ENCODE results near the gene INPP5A. TPM values are rescaled to one million over a fixed set of nuclear protein-coding genes. Genes with fewer than 3 reads are reported as not detected.

Gene INPP5A
- total and polyA plus RNA-seq, 4 donors: 37.7 to 112 (median 54.9) TPM

DNA sequence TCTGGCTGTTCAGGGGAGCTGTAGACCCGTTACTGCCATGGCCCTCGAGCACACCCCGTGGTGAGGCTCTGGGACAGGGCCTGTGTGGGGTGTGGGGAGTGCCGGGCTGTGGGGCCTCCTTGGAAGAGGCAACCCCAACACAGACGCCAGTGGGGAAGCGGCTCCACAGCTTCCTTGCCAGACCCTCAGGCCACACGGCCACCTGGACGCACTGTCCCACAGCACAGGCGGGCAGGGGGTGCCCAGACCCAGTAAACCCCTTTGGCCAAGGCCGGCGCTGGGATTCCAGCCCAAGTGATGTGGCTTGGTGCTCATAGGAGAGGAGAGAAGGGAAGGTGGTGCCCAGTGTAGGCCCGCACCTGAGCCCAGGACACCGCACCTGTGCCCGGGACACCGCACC is 261.3 kb downstream of the INPP5A start:
- no peak for ATAC-seq (ENCODE audit: low FRiP score)
- WGBS, 2 donors: 94 to 96% methylated on average over 14 to 15 of the region's 15 CpGs
- H3K27ac ChIP-seq (ENCODE audit: low read depth in 1 of 2, low read length in 2 of 2): no peak overlapping the region
- DNase-seq: peak in 1 of 2 donors; percentile 73
- no peaks in the 10 kb centered on the region for H3K27me3 ChIP-seq (ENCODE audit: control insufficient read depth in 1 of 2, insufficient read depth in 2 of 2, low read length in 1 of 2)
- H3K4me3 ChIP-seq (ENCODE audit: low read length in 2 of 2): no peak overlapping the region
- intact Hi-C loops (cut with DNase I): no loop called here
- H3K9me3 ChIP-seq (ENCODE audit: control insufficient read depth, low read length): no peaks in the 10 kb centered on the region
- H3K36me3 ChIP-seq (ENCODE audit: control insufficient read depth in 1 of 2, insufficient read depth in 2 of 2, low read length in 1 of 2): no peaks in the 10 kb centered on the region
- no peaks in the 10 kb centered on the region for H3K4me1 ChIP-seq (ENCODE audit: control insufficient read depth in 1 of 2, insufficient read depth in 2 of 2, low read length in 2 of 2)

DNA sequence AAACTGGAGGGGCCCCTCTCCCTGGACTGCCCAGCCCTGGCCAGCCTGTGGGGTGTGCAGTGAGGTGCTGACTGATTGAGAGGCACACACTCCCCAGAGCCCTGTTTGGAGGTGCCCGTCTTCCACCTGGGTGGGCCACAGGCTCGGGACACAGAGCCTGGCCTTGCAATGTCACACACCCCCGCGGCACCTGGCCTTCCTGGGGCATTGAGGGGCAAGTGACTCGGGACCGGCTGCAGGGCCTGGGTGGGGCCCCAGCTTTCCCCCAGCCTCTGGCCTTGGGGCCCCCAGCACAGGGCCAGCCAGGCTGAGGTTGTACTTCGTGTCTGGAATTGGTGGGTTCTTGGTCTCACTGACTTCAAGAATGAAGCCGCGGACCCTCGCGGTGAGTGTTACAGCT is 262.3 kb downstream of the INPP5A start:
- Histone ChIP-seq H3K9me3 (ENCODE audit: control insufficient read depth, low read length) (no peaks in the 10 kb centered on the region), H3K27ac (ENCODE audit: low read depth in 1 of 2, low read length in 2 of 2) (no peak overlapping the region), H3K27me3 (ENCODE audit: control insufficient read depth in 1 of 2, insufficient read depth in 2 of 2, low read length in 1 of 2) (no peaks in the 10 kb centered on the region), H3K4me3 (ENCODE audit: low read length in 2 of 2) (no peak overlapping the region), H3K4me1 (ENCODE audit: control insufficient read depth in 1 of 2, insufficient read depth in 2 of 2, low read length in 2 of 2) (no peaks in the 10 kb centered on the region), H3K36me3 (ENCODE audit: control insufficient read depth in 1 of 2, insufficient read depth in 2 of 2, low read length in 1 of 2) (no peaks in the 10 kb centered on the region)
- intact Hi-C loops (cut with DNase I): no loop called here
- WGBS, 2 donors: 88 to 92% methylated on average over 10 to 11 of the region's 11 CpGs
- ATAC-seq (ENCODE audit: low FRiP score) (no peak), DNase-seq (no peak)

DNA sequence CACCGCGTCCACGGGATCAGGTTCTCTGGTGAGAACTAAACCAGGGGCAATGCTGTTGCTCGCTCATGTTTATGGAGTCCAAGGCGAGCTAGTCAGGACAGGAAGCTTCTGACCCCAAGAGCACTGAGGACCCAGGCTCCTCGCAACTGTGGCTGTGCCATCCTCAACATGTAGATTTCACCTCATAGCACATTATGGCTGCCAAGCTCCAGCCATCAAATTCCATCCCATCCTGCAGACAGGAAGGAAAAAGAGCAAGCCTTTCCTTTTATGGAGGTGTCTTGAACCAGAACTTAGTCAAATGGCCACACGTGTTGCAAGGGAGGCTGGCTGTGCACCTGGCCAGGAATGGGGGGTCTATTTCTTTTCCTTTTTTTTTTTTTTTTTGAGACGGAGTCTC is 264.5 kb downstream of the INPP5A start:
- ATAC-seq (ENCODE audit: low FRiP score) (no peak), DNase-seq (no peak)
- intact Hi-C loops (cut with DNase I): no loop called here
- Histone ChIP-seq H3K27ac (ENCODE audit: low read depth in 1 of 2, low read length in 2 of 2) (no peak overlapping the region), H3K4me1 (ENCODE audit: control insufficient read depth in 1 of 2, insufficient read depth in 2 of 2, low read length in 2 of 2) (no peaks in the 10 kb centered on the region), H3K36me3 (ENCODE audit: control insufficient read depth in 1 of 2, insufficient read depth in 2 of 2, low read length in 1 of 2) (no peaks in the 10 kb centered on the region), H3K9me3 (ENCODE audit: control insufficient read depth, low read length) (no peaks in the 10 kb centered on the region), H3K4me3 (ENCODE audit: low read length in 2 of 2) (no peak overlapping the region), H3K27me3 (ENCODE audit: control insufficient read depth in 1 of 2, insufficient read depth in 2 of 2, low read length in 1 of 2) (no peaks in the 10 kb centered on the region)
- WGBS, 2 donors: 84 to 96% methylated on average over 8 of the region's 8 CpGs

DNA sequence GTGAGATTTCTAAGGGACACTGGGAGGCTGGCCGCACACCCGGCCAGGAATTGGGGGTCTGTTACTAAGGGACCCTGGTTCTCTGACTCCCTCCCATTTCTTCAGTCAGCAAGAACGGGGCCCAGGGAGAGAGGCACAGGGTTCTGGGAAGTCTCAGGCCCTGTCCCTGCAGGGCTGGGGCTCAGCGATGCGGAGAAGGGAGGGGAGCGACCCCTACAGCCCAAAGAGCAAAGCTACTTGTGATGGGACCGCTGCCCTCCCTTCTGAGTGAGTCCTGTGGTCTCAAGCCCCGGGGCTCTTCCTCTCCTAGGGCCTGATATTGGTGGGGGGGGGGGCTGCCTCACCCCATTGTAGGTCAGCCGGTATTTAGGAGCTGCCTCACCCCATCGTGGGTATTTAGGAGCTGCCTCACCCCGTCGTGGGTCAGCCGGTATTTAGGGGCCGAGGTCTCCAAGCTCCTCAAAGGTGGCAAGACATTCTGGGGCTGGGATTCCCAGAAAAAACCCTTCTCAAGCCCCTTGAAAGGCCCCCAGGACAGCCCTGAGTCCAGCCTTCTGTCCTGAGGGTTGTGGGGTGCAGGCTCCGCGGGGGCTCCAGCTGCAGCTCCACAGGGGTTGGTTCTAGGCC is 265.2 kb downstream of the INPP5A start:
- intact Hi-C loops (cut with DNase I): no loop called here
- Histone ChIP-seq H3K4me3 (ENCODE audit: low read length in 2 of 2) (no peak overlapping the region), H3K27ac (ENCODE audit: low read depth in 1 of 2, low read length in 2 of 2) (no peak overlapping the region), H3K9me3 (ENCODE audit: control insufficient read depth, low read length) (no peaks in the 10 kb centered on the region), H3K4me1 (ENCODE audit: control insufficient read depth in 1 of 2, insufficient read depth in 2 of 2, low read length in 2 of 2) (no peaks in the 10 kb centered on the region), H3K27me3 (ENCODE audit: control insufficient read depth in 1 of 2, insufficient read depth in 2 of 2, low read length in 1 of 2) (no peaks in the 10 kb centered on the region), H3K36me3 (ENCODE audit: control insufficient read depth in 1 of 2, insufficient read depth in 2 of 2, low read length in 1 of 2) (no peaks in the 10 kb centered on the region)
- 75 to 77% methylated on average over 16 of the region's 16 CpGs for WGBS, 2 donors
- DNase-seq: no peak
- ATAC-seq (ENCODE audit: low FRiP score): no peak

DNA sequence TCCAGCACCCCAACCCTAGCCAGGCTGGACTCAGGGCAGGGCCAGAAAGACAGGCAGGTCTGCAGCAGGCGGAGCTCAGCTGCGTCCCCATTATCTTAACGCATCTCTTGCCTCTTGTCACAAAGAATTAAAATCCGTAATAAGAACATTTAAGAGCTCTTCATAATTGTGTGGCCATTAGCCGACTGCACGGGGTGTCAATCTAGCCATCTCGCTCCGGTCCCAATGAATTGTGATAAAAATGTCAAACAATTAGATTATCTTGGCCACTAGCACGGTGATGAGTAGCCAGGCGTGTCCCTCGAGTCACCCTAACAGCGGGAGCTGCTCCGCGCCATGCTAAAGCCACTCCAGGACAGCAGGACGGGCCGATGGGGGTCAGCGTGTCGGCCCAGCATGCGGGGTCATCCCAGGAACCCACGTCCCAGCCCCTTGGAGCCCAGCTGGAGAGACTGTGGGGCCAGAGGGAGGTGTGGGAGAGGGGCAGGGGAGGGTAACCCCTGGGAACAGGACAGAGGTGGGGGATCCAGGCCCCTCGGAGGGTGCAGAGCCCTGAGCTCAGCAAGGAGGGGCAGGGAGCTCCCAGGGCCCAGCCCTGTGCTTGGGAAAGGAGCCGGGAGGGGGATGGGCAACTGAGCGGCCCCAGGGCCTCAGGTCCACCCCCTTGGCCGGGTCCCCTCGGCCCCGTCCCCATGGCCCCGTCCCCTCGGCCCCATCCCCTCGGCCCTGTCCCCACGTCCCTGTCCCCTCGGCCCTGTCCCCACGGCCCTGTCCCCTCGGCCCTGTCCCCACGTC is 266.0 kb downstream of the INPP5A start:
- no peaks in the 10 kb centered on the region for H3K36me3 ChIP-seq (ENCODE audit: control insufficient read depth in 1 of 2, insufficient read depth in 2 of 2, low read length in 1 of 2)
- no peaks in the 10 kb centered on the region for H3K9me3 ChIP-seq (ENCODE audit: control insufficient read depth, low read length)
- H3K27ac ChIP-seq (ENCODE audit: low read depth in 1 of 2, low read length in 2 of 2): no peak overlapping the region
- H3K4me1 ChIP-seq (ENCODE audit: control insufficient read depth in 1 of 2, insufficient read depth in 2 of 2, low read length in 2 of 2): no peaks in the 10 kb centered on the region
- ATAC-seq (ENCODE audit: low FRiP score): peak; percentile 23
- no peak overlapping the region for H3K4me3 ChIP-seq (ENCODE audit: low read length in 2 of 2)
- no peaks in the 10 kb centered on the region for H3K27me3 ChIP-seq (ENCODE audit: control insufficient read depth in 1 of 2, insufficient read depth in 2 of 2, low read length in 1 of 2)
- DNase-seq: no peak
- intact Hi-C loops (cut with DNase I): no loop called here
- WGBS, 2 donors: 84 to 87% methylated on average over 23 to 34 of the region's 34 CpGs

DNA sequence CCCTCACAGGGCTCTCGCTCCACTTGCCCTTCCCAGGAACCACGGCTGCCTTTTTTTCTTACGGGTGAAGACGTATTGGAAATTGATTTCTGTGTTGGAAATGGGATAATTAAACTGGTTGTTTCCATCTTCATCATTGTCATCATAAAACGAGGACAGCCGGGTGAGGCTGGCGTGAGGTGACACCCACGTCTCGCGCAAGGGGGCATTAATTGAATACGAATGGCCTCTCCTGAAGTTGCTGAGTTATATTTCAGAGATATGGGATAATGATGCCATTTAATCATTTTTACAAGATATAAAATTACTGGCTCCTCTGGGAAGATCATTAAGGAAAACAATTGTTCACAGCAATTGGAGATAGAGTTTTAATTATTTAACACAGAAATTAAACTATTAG is 266.7 kb downstream of the INPP5A start:
- Histone ChIP-seq H3K4me1 (ENCODE audit: control insufficient read depth in 1 of 2, insufficient read depth in 2 of 2, low read length in 2 of 2) (no peaks in the 10 kb centered on the region), H3K27me3 (ENCODE audit: control insufficient read depth in 1 of 2, insufficient read depth in 2 of 2, low read length in 1 of 2) (no peaks in the 10 kb centered on the region), H3K36me3 (ENCODE audit: control insufficient read depth in 1 of 2, insufficient read depth in 2 of 2, low read length in 1 of 2) (no peaks in the 10 kb centered on the region), H3K27ac (ENCODE audit: low read depth in 1 of 2, low read length in 2 of 2) (no peak overlapping the region), H3K4me3 (ENCODE audit: low read length in 2 of 2) (no peak overlapping the region), H3K9me3 (ENCODE audit: control insufficient read depth, low read length) (no peaks in the 10 kb centered on the region)
- DNase-seq: no peak
- intact Hi-C loops (cut with DNase I): no loop called here
- WGBS, 2 donors: 90 to 93% methylated on average over 11 of the region's 11 CpGs
- ATAC-seq (ENCODE audit: low FRiP score): no peak

DNA sequence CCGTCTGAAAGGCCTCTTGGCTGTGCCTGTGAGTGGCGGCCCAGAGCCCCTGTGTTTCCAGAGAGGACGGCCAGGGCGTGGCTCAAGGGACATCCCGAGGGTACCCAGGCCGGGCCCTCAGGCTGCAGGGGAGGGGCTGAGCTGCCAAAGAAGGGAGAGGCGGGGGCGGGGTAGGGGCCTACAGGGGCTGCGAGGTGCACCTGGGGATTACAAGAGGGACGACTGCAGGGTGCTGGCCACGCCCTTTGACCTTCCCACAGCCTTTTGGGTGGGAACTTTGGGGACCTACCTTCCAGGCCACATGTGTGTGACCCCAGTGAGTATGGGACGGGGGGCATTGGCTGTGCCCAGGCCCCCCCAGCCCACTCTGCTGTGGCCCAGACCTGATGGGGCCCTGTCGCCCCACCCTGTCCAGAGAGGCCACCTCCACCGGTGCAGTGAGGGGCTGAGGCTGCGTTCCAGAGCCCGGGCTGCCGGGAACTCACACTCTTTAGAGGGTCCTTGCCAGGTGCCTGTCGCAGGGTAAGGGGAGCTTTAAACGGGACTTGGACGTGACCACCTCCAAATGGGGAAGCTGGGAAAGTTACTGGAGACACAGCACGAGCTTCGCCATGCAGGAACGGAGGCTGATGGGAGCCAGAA is 267.3 kb downstream of the INPP5A start:
- Histone ChIP-seq H3K27me3 (ENCODE audit: control insufficient read depth in 1 of 2, insufficient read depth in 2 of 2, low read length in 1 of 2) (no peaks in the 10 kb centered on the region), H3K36me3 (ENCODE audit: control insufficient read depth in 1 of 2, insufficient read depth in 2 of 2, low read length in 1 of 2) (no peaks in the 10 kb centered on the region), H3K4me3 (ENCODE audit: low read length in 2 of 2) (no peak overlapping the region), H3K4me1 (ENCODE audit: control insufficient read depth in 1 of 2, insufficient read depth in 2 of 2, low read length in 2 of 2) (no peaks in the 10 kb centered on the region), H3K9me3 (ENCODE audit: control insufficient read depth, low read length) (no peaks in the 10 kb centered on the region), H3K27ac (ENCODE audit: low read depth in 1 of 2, low read length in 2 of 2) (no peak overlapping the region)
- ATAC-seq (ENCODE audit: low FRiP score) (no peak), DNase-seq (peak in 1 of 2 donors; percentile 38)
- intact Hi-C loops (cut with DNase I): no loop called here
- 66 to 70% methylated on average over 23 of the region's 23 CpGs for WGBS, 2 donors

DNA sequence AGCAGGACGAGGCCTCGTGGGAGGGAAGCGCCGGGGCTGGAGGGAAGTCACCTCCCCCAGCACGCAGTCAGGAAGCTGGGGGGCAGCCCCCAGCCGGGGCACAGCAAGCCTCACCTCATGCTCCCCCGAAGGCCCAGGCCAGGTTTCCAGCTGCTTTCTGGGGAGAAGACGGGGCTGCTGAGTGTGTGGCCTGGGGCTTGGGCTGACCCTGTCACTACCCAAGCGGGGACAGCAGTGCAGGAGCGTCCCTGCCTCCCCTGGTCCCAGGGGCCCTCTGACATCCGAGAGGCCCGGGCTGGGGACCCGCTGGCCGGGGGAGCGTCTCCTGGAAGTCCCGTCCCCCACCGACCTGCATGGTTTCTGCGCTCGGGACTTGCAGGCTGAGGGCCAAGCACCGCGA is 268.0 kb downstream of the INPP5A start:
- H3K4me1 ChIP-seq (ENCODE audit: control insufficient read depth in 1 of 2, insufficient read depth in 2 of 2, low read length in 2 of 2): no peaks in the 10 kb centered on the region
- no peak overlapping the region for H3K4me3 ChIP-seq (ENCODE audit: low read length in 2 of 2)
- intact Hi-C loops (cut with DNase I): no loop called here
- ATAC-seq (ENCODE audit: low FRiP score) (no peak), DNase-seq (peak; percentile 24 to 63)
- H3K27me3 ChIP-seq (ENCODE audit: control insufficient read depth in 1 of 2, insufficient read depth in 2 of 2, low read length in 1 of 2): no peaks in the 10 kb centered on the region
- no peaks in the 10 kb centered on the region for H3K9me3 ChIP-seq (ENCODE audit: control insufficient read depth, low read length)
- H3K36me3 ChIP-seq (ENCODE audit: control insufficient read depth in 1 of 2, insufficient read depth in 2 of 2, low read length in 1 of 2): no peaks in the 10 kb centered on the region
- WGBS, 2 donors: 40 to 43% methylated on average over 20 to 21 of the region's 21 CpGs
- no peak overlapping the region for H3K27ac ChIP-seq (ENCODE audit: low read depth in 1 of 2, low read length in 2 of 2)

All from aorta (tissue), 5 donors.